COLO829 (cell line): Measurements from ENCODE around the gene LDLRAD1.
"Not testable (repeated sequence)": the region's sequence is repeated elsewhere in the genome, so short reads cannot be mapped to it uniquely, and the experiment has no call there.

ENCODE experiments used
- DNase-seq: peaks from one replicate; pipeline ENCODE4 v3.0.0; 2012; ENCODE audit warnings: low spot score

Gene LDLRAD1

GRCh38 chr1:54016343-54017282, 1.4 kb downstream of the LDLRAD1 start:
- no peak for DNase-seq

- no peak for DNase-seq
Measured at GRCh38 chr1:54014009-54014629, 3.9 kb downstream of the LDLRAD1 start.

- no peak for DNase-seq
Measured at GRCh38 chr1:54013393-54014008, 4.5 kb downstream of the LDLRAD1 start.

- no peak for DNase-seq
Measured at GRCh38 chr1:54012863-54013262, 5.1 kb downstream of the LDLRAD1 start.

- DNase-seq, result no peak
Measured at GRCh38 chr1:54012008-54012325, 6.0 kb downstream of the LDLRAD1 start.

GRCh38 chr1:54011316-54012007, 6.5 kb downstream of the LDLRAD1 start:
- no peak for DNase-seq

DNA sequence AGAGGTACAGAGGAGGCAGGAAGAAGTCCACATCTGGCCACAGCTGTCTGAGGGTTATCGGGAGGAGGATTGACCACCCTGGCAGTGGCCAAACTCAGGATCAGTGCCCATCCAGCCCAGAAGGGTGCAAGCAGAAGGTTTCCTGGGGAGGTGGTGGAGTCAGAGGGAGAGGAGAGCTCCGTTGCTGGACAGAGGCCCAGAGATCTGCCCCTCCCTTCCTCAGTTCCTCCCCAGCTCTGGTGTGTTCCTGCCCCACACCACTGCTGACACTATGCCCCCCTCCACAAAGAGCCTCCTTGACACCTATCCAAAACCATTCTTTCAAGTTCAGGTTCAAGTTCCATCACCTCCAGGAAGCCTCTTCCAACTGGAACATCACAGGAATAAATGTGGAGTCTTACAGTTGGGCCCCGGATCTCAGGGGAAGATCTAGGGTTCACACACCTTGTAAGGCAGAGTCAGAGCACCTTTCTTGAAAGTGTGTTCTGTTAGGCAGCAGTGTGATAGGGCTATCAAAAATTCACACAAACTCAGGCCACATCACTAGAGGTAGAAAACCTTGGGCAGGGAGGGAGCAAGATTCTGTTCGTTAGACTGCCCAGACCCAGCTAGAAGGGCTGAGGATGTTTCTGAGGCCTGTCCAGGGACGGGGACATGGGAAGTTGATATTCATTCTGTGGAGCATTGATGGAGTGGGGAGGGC, 7.4 kb downstream of the LDLRAD1 start:
- no peak for DNase-seq

DNA sequence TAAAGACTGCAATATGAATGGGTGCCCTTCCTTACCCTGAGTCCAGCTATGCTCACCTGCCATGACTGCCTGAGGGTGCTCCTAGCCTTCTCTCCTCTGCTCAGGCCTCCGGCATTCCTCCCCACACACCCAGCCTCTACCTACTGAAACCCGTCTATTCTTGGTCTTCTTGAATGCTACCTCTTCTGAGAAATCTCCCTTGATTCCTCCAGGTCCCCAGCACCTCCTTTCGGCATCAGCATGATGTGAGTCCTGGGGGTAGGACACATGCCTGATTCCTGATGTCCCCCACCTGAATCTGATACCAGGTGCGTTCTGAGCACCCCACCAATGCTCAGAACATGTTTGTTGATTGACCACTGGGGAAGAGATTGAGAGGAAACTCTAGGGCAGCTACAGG, 8.6 kb downstream of the LDLRAD1 start:
- no peak for DNase-seq

GRCh38 chr1:54008876-54009275, 9.1 kb downstream of the LDLRAD1 start:
- no peak for DNase-seq

- DNase-seq, result no peak
Measured at GRCh38 chr1:54007613-54008012, 10.4 kb downstream of the LDLRAD1 start.

- DNase-seq, result no peak
Measured at GRCh38 chr1:54006508-54006907, 11.5 kb downstream of the LDLRAD1 start.

DNA sequence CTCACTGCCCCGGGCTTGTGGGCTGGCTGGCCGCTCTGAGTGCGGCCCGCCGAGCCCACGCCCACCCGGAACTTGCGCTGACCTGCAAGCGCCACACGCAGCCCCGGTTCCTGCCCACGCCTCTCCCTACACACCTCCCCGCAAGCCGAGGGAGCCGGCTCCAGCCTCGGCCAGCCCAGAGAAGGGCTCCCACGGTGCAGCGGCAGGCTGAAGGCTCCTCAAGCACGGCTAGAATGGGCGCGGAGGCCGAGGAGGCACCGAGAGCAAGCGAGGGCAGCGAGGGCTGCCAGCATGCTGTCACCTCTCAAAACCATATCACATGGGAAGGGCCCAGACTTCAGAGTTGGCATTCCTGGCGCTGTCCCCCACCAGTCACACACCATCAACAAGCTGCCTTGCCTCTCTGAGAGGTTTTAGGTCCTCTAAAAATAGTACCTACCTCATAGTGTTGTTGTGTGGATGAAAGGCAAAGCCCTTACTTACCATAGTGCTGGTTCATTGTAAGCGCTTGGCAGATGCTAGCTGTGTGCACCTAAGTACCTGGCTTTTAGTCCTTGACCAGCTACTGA, 13.4 kb downstream of the LDLRAD1 start:
- DNase-seq, result no peak

- not testable (repeated sequence) for DNase-seq
Measured at GRCh38 chr1:54003750-54004480, 14.1 kb downstream of the LDLRAD1 start.

- no peak for DNase-seq
Measured at GRCh38 chr1:54003249-54003646, 14.7 kb downstream of the LDLRAD1 start.

GRCh38 chr1:54002544-54003248, 15.3 kb downstream of the LDLRAD1 start:
- DNase-seq, result no peak

- DNase-seq, result no peak
Measured at GRCh38 chr1:54001591-54001990, 16.4 kb downstream of the LDLRAD1 start.

DNA sequence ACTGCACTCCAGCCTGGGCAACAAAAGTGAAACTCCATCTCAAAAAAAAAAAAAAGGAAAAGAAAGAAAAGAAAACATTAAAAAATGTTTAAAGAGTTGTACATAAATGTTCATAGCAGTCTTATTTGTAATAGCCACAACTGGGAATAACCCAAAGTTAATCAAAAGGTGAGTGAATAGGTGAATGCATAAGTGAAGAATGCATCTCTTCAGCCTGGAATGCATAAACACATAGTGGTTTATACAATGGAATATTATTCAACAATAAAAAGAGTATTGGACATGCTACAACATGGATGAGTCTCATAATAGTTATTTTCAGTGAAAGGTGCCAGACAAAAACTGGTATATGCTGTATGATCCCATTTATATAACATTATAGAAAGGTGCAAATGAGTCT, 18.1 kb downstream of the LDLRAD1 start:
- DNase-seq, result no peak

DNA sequence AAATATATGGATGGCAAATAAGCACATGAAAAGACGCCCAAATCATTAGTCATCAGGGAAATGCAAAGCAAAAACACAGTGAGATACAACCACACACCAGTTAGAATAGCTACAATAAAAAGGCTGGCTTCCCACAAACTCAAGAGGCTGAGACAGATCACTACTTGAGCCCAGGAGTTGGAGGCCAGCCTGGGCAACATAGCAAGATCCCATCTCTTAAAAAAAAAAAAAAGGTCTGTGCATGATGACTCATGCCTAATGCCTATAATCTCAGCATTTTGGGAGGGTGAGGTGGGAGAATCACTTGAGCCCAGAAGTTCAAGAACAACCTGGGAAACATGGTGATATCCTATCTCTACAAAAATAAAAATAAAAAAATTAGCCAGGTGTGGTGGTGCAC, 19.8 kb downstream of the LDLRAD1 start:
- DNase-seq, result no peak

DNA sequence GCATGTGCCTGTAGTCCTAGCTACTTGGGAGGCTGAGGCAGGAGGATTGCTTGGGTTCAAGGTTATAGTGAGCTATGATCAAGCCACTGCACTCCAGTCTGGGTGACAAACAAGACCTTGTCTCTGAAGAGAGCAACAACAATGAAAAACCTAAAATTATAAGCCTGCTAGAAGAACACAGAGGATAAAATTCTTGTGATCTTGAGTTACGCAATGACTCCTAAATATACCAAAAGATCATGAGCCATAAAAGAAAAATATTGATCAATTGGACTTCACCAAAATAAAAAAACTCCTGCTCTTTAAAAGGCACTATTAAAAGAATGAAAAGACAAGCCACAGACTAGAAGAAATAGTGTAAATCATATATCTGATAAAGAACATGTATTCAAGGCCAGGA, 22.3 kb downstream of the LDLRAD1 start:
- no peak for DNase-seq

DNA sequence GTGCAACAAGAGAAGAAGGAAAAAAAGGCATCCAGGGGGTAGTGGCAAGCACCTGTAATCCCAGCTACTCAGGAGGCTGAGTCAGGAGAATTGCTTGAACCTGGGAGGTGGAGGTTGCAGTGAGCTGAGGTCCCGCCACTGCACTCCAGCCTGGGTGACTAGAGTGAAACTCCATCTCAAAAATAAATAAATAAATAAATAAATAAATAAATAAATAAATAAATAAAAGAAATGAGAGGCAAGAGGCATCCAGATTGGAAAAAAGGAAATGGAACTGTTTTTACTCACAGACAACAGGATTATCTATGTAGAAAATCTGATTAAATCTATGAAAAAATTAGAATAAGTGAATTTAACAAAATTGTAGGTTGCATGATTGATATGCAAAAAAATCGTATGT, 23.5 kb downstream of the LDLRAD1 start:
- not testable (repeated sequence) for DNase-seq
